Breast epithelium (tissue), 4 donors: ENCODE results near the gene PTPRK. TPM values are rescaled to one million over a fixed set of nuclear protein-coding genes. Genes with fewer than 3 reads are reported as not detected.

Experiments used
- DNase-seq, 2 donors: peaks; one replicate each; pipeline ENCODE4 v3.0.0-alpha.2; 2019; ENCODE audit warnings: low spot score in 2 of 2
- H3K27ac ChIP-seq, 2 donors: fragments of 200-600 bp; sonication (generic) in 1 of 2; one replicate each; pipeline ENCODE4 v1.5.1; 2016 to 2019; ENCODE audit warnings: mild to moderate bottlenecking in 1 of 2
- H3K27me3 ChIP-seq, 2 donors: fragments of 200-600 bp; sonication (generic) in 1 of 2; one replicate each; pipeline versions ENCODE4 v1.5.1 to v1.6.0; 2017 to 2019; ENCODE audit warnings: control low read depth in 1 of 2, mild to moderate bottlenecking in 1 of 2
- H3K36me3 ChIP-seq: fragments of 200-600 bp; one replicate; pipeline ENCODE4 v1.5.1; 2019
- H3K4me1 ChIP-seq, 2 donors: fragments of 200-600 bp; sonication (generic); one replicate each; pipeline ENCODE4 v1.5.1; 2016 to 2019; ENCODE audit warnings: control low read depth in 1 of 2
- H3K4me3 ChIP-seq, 3 donors: fragments of 200-600 bp; sonication (generic); 1 replicate in 2 of 3; 2 replicates in 1 of 3; pipeline ENCODE4 v1.5.1; 2016 to 2019; ENCODE audit warnings: mild to moderate bottlenecking in 3 of 3, moderate library complexity in 2 of 3
- H3K9me3 ChIP-seq, 2 donors: fragments of 200-600 bp; sonication (generic) in 1 of 2; one replicate each; pipeline ENCODE4 v1.5.1; 2016 to 2019; ENCODE audit warnings: control low read depth in 1 of 2
- CTCF ChIP-seq, 3 donors: fragments of 450-650 bp; IDR thresholded peaks; one replicate each; pipeline ENCODE4 v1.5.1; 2016 to 2017; ENCODE audit warnings: antibody characterized with exemption in 3 of 3, mild to moderate bottlenecking in 3 of 3, moderate library complexity in 3 of 3
- POLR2A ChIP-seq: fragments of 450-650 bp; IDR thresholded peaks from one replicate; pipeline ENCODE4 v1.6.1; 2016; ENCODE audit warnings: antibody characterized with exemption, mild to moderate bottlenecking, moderate library complexity
- POLR2AphosphoS5 ChIP-seq, 3 donors: sonication (generic); formaldehyde crosslinking; IDR thresholded peaks; one replicate each; pipeline ENCODE4 v1.6.1; 2017; ENCODE audit warnings: antibody characterized with exemption in 3 of 3
- intact Hi-C: fragments of 100-400 bp; cut with DNase I; formaldehyde crosslinking; loops from one replicate; pipeline ENCODE4 v1.15.1; 2023; ENCODE audit warnings: low total_unique reads
- total RNA-seq, 3 donors: library from RNA; depleted of rRNA; stranded (reverse); fragments of >200 nt; gene quantifications; one replicate each; pipeline ENCODE4 v1.1.0, GENCODE V29; 2016

The PTPRK gene
- total RNA-seq, 3 donors from 2014 or later = 29.1 to 134 (median 77.0) TPM

GRCh38 chr6:128124713-128125112, 395.7 kb downstream of the PTPRK start:
- Histone ChIP-seq H3K36me3 (no peaks in the 10 kb centered on the region), H3K4me3 (no peak overlapping the region), H3K9me3 (no peaks in the 10 kb centered on the region), H3K4me1 (no peaks in the 10 kb centered on the region), H3K27me3 (no peaks in the 10 kb centered on the region), H3K27ac (no peak overlapping the region)
- intact Hi-C loops = no loop called here
- TF ChIP-seq CTCF (IDR thresholded peaks at IDR 0.05) (no peak), POLR2AphosphoS5 (IDR thresholded peaks at IDR 0.05) (no peak), POLR2A (no peak)
- no peak for DNase-seq

DNA sequence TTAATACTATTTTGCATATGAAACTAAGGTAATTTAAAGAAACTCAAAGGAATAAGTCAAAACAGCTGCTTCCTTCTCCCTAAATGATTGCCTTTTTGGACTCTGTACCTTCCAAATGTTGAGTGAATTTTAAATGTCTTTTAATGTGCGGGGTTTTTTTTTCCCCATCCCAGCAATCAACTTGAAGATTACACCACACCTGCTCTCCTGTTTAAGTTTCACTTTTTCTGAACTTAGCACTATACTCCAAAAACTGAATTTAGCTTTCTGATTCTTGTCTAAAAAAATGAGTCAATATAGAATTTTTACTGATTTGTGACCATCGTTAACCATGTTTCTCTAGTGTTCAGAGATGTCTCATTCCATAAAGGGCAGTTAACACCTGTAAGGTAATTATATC, 398.8 kb downstream of the PTPRK start:
- TF ChIP-seq POLR2A (no peak), CTCF (IDR thresholded peaks at IDR 0.05) (no peak)
- intact Hi-C loops = no loop called here
- Histone ChIP-seq H3K27ac (no peak overlapping the region), H3K4me1 (no peaks in the 10 kb centered on the region), H3K4me3 (no peak overlapping the region), H3K36me3 (no peaks in the 10 kb centered on the region), H3K9me3 (no peaks in the 10 kb centered on the region), H3K27me3 (no peaks in the 10 kb centered on the region)
- no peak for DNase-seq

DNA sequence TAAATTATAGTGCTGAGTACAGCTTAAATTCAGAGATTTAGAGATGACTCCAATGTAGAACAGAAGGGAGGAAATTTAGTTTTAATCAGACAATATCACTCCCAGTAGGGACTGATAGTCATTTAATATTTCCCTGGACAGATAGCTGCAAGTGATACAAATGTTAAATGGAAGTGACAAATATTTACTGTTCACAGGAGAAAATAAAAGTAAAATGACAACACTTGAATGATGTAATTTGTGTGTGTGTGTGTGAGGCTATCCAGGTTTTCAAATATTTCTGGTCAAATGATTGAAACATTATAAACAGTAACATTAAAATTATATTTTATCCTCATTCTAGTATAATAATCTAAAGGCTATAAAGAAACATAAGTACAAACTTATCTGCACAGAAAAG, 399.2 kb downstream of the PTPRK start:
- DNase-seq = no peak
- Histone ChIP-seq H3K4me3 (no peak overlapping the region), H3K36me3 (no peaks in the 10 kb centered on the region), H3K4me1 (no peaks in the 10 kb centered on the region), H3K27ac (no peak overlapping the region), H3K27me3 (no peaks in the 10 kb centered on the region), H3K9me3 (no peaks in the 10 kb centered on the region)
- intact Hi-C loops = no loop called here
- no peak for TF ChIP-seq POLR2A
- no peak for TF ChIP-seq POLR2AphosphoS5 (IDR thresholded peaks at IDR 0.05)
- no peak for TF ChIP-seq CTCF (IDR thresholded peaks at IDR 0.05)

DNA sequence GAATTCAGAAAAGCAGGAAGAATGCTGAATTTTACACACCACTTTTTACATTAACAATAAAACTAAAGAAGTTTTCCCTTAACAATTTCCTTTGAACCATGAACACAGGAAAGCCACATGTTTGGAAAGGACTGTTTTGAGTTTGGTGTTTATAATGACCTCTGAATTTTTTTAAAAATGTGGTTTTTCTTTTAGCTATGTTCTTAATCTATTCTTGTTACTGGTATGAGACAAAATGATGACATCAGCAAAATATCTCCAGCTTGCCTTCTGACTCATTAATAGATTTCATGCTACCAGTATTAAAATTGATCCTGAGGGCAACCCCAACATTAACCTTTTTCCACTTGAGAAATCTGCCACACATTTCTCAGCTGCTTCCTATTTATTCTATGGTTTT, 402.0 kb downstream of the PTPRK start:
- Histone ChIP-seq H3K4me1 (no peaks in the 10 kb centered on the region), H3K36me3 (no peaks in the 10 kb centered on the region), H3K27ac (no peak overlapping the region), H3K4me3 (no peak overlapping the region), H3K27me3 (no peaks in the 10 kb centered on the region), H3K9me3 (no peaks in the 10 kb centered on the region)
- DNase-seq = no peak
- intact Hi-C loops = no loop called here
- TF ChIP-seq POLR2A = no peak
- no peak for TF ChIP-seq CTCF (IDR thresholded peaks at IDR 0.05)
- no peak for TF ChIP-seq POLR2AphosphoS5 (IDR thresholded peaks at IDR 0.05)

- H3K9me3 ChIP-seq = no peaks in the 10 kb centered on the region
- no peaks in the 10 kb centered on the region for H3K36me3 ChIP-seq
- DNase-seq = no peak
- no peak overlapping the region for H3K4me3 ChIP-seq
- H3K4me1 ChIP-seq = no peaks in the 10 kb centered on the region
- intact Hi-C loops = no loop called here
- no peak for TF ChIP-seq POLR2A
- H3K27me3 ChIP-seq = no peaks in the 10 kb centered on the region
- H3K27ac ChIP-seq = no peak overlapping the region
Observed at GRCh38 chr6:128117916-128118315, 402.5 kb downstream of the PTPRK start.

DNA sequence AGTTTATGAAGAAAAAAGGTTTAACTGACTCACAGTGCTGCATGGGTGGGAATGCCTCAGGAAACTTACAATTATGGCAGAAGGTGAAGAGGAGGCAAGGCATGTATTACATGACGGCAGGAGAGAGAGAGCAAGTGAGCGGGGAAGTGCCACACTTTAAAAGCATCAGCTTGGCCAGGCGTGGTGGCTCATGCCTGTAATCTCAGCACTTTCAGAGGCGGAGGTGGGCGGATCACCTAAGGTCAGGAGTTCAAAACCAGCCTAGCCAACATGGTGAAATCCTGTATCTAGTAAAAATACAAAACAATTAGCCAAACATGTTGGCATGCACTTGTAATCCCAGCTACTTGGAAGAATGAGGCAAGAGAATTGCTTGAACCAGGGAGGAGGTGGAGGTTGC, 406.2 kb downstream of the PTPRK start:
- intact Hi-C loops = no loop called here
- Histone ChIP-seq H3K4me3 (no peak overlapping the region), H3K36me3 (no peaks in the 10 kb centered on the region), H3K27me3 (no peaks in the 10 kb centered on the region), H3K4me1 (no peaks in the 10 kb centered on the region), H3K27ac (no peak overlapping the region), H3K9me3 (no peaks in the 10 kb centered on the region)
- no peak for DNase-seq
- no peak for TF ChIP-seq CTCF (IDR thresholded peaks at IDR 0.05)
